Amniotic stem cell (primary cell): ENCODE measurements around the gene PRRT1.

Source experiments
- DNase-seq: peaks from one replicate; lab custom pipeline; 2025; lab: John Stamatoyannopoulos, UW

PRRT1 gene

DNA sequence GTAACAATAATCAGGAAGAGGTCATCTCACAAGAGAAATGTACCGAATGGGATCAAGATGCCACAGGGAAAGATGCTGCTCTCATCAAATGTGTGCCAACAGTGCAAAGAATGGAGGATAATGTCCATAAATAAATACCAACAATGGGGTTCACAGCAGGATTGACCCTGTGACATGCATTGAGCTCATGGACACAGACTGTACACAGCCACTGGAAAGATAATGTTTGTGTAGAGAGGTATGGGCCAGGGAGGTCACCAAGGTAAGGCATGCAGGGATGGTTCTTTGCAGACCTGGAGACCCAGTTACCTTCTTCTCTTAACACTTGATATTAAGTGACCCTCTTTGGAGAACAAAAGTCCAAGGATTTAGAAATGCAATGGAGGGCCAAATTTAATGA lies 22.7 kb upstream of the PRRT1 start:
- DNase-seq: no peak

DNA sequence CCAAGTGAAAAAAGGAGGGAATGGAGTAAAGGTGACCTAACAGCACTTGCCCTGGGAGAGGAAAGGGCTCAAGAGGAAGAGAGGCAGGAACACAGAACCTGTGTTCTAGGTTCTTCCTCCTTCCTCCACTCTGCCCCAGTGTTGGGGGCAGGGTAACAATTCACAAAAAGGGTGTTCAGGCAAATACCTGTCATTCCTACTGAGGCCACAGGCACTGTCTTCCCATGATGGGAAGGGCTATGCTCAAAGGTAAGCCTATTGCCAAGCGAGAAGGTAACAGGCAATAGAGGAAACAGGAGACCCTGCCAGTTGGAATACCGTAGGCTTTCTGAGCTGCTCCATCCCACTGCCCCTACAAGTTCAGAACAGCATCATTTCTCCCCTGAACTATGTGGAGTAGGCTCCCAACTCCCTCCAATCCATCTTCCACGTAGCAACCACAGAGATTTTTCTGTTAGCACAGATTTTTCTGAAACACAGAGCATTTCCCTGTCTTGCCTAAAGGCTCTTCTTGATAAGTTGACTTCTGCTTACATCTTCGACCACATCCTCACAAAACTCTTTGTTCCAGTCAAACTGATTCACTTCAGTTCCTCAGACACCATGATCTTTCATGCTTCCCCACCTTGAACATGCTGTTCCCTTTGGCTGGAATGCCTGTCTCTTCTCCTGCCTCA lies 21.4 kb upstream of the PRRT1 start:
- no peak for DNase-seq

DNA sequence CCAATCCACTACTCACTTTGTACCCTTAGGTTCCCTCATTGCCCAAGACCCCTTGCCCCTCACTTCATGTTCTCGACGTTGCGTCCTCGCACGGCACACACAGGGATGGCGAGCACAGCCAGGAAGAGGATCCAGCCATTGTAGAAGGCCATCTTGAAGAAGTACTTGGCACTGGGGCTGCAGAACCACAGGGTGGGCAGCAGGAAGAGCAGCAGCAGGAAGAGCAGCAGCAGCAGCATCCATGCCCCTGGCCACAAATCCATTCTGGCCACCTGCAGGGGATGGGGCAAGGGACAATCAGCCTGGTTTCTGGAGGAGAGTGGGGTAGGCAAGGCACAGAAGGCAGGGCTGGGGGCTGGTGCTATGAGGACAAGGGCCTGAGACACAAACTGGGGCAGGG lies 19.5 kb upstream of the PRRT1 start:
- DNase-seq: no peak

DNA sequence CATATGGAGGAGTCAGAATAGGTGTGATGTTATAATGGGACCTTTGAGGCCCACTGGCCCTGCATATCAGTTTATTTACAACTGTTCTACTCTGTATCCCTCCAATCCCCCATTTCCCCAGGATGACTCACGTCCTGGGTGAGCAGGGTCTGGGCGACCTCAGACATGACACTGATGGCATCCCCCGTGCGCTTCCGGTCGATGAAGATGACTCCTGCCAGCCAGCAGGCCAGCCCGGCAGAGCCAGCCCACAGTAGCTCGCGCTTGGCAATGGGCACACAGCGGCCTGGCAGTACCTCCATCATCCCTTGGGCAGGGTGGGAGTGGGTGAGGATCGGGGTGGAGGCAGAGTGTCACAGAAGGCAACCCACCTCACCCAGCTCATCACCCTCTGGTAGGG lies 18.6 kb upstream of the PRRT1 start:
- DNase-seq: no peak

DNA sequence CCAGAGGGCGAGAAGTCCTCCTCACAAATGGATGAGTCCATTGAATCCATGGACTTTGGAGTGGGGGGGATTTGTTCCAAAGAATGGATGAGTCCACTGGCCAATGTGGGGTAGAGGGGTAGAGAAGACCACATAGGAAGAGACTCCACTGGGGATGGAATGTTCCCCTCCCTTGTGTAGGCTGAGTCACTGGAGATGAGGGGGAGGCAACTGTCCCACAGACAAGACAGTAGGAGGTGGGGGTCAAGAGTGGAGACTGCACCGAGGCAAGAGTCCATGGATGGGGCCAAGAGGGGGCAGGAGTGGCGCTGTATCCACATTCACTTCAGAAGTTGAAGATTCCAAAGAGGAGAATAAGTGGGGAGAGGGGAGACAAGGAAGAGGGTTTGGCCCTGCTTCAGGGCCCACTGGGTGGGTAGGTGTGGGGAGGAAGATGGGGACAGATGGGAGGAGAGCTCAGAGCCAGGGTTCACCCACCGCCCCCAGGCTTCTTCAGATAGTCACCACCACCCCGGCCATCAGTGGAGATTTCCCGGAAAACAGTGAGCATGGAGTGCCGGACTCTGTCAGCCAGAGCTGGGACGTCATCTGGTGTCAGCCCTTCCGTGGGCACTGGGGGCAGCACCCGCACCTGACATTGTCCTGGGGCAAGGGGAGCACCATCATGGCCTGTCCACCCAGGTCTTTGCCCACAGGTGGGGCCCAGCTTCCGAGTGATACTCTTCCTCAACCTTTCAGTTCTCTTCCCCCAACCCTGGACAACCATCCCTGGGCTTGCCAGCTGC lies 17.3 kb upstream of the PRRT1 start:
- no peak for DNase-seq

DNA sequence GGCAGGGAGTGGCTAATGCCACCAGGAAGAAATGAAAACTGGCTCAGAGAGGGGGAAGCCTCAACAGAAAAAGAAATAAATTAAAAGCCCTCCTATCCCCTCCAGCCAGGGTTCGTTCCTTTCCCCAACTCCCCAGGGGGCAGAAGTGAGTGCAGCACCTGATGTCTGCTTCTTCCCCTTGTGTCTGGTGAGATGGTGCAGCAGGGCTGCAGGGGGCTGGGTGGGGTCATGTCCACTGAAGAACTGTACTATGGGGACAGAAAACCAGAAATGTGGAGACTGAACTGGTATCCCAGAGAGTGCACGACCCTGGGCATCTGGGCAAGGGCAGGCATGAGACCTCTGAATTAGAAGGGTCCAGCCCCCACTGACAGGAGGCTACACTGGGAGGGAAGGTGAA lies 16.6 kb upstream of the PRRT1 start:
- no peak for DNase-seq

DNA sequence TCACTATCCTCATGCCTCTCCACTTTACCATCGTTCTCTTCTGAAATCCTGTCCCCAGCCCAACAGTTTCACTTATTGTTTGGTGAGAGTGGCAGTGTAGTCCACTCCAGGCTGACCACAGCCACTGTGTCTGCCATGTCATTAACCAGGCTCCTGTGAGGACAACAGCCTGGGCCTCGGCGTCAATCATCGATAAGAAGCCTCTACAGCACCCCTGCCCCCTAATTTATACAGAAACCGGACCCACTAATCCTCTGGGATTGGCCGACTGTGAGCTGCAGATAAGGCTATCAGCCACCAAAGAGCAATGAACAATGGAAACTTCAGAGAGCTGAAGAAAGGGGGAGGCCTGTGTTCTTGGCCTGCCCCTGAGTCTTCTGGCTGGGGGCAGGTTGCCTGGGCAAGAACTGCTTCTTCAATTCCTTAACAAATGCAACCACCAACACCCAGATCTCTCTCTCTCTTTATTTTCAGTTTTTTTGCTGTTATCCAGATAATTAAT lies 16.1 kb upstream of the PRRT1 start:
- DNase-seq: no peak

DNA sequence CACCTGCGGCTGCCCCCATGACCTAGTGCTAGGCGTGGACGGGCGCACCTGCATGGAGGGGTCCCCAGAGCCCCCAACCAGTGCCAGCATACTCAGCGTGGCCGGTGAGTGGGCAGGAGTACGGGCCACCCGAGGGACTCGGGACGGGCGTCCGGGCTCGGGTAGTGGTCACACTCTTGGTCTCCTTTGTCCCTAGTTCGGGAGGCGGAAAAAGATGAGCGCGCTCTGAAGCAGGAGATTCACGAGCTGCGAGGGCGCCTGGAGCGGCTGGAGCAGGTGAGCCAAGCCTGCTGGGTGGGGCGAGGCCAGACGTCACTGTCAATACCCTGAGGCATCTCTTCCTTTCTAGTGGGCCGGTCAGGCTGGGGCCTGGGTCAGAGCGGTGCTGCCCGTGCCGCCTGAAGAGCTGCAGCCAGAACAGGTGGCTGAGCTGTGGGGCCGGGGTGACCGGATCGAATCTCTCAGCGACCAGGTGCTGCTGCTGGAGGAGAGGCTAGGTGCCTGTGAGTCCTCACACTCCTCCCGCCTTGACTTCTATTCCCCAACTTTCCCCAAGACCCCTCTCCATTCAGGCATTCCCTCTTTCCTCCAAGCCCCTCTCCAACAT lies 15.5 kb upstream of the PRRT1 start:
- DNase-seq: no peak

DNA sequence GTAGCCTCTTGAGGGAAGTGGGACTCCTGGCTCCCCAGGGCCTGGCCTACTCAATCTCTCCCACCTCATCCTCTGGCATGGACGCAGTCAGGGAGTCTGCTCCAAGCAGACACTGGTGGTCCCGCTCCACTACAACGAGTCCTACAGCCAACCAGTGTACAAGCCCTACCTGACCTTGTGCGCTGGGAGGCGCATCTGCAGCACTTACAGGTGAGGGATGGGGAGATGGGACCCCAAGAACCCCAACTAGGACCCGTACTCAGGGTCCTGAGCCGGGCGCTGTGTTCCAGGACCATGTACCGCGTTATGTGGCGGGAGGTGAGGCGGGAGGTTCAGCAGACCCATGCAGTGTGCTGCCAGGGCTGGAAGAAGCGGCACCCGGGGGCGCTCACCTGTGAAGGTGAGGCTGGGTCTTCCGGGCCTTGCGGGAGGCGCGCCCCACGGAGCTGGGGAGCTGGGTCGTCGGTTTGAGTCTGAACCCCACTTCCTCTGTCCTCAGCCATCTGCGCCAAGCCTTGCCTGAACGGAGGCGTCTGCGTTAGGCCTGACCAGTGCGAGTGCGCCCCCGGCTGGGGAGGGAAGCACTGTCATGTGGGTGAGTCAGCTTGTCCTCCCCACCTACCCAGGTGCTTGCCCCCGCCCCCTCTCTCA lies 14.8 kb upstream of the PRRT1 start:
- no peak for DNase-seq

DNA sequence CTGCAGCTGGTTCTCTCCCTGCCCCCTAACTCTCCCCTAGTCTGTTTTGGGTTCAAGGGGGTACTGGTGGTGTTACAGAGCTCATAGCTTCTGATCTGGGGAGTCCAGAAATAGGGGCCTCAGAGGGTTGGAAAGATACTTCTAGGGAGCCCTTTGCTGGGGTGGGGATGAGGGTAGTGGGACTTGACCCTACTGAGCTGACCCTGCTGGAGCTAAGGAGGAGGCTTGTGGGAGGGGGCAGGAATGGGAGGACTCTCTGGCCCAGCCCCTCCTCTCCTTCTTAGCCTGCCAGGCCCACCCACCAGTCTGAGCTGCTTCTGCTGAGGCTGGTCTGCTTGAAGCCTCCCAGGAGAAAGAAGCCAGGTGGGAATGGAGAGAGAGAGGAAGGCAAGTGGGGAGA lies 12.6 kb upstream of the PRRT1 start, which contains the start of gene EGFL8:
EGFL8 (plus strand) TSS at position 301 of the 400 bp plus-strand sequence. CDS start 1,571 bp downstream, outside the sequence.
- DNase-seq: no peak

DNA sequence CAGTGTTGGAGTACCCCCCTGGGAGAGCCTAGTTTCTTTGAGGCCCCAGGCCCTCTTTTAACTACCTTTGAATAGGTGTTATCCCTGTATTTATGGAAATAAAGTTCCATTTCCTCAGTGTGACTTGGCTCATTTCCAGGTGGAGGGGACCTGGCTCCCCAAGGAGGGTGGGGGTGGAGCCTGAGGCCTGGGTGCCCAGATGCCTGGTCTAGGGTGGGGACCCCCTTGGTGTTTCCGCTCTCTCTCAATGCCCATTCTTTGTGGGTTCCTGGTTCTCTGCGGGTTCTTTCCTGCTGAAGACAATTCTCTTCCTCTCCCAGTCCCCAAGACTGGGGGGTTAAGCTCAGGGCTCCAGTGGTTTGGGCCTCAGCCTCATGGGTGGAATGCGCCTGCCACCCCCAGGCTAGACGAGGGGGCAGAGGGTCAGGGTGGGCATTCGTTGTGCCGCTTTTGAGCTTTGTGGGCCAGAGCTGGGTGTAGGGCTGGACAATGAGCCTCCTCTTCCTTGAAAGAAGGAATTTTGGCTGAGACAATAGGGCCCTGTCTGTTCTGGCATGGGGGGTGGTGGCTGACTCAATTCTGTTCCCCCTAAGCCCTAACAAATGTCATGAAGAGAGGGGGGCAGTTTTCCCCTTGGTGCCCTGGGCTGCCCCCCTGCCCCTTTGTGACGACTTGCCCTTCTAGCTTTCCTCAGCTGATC lies 12.0 kb upstream of the PRRT1 start:
- no peak for DNase-seq

DNA sequence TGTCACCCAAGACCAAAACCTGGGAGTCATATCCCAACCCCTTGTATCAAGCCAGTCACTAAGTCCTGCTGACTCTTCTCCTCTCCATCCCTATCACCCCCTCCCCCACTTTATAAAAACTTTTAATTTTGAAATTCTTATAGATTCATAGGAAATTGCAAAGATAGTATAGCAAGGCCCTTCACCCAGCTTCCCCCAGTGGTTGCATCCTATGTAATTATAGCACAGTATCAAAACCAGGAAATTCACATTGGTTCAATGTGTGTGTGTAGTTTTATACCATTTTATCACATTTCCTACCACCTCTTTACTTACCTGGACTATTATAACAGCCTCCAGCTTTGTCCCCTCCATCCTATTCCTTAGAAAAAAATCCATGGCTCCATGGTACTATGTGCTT lies 6.3 kb upstream of the PRRT1 start:
- DNase-seq: no peak

DNA sequence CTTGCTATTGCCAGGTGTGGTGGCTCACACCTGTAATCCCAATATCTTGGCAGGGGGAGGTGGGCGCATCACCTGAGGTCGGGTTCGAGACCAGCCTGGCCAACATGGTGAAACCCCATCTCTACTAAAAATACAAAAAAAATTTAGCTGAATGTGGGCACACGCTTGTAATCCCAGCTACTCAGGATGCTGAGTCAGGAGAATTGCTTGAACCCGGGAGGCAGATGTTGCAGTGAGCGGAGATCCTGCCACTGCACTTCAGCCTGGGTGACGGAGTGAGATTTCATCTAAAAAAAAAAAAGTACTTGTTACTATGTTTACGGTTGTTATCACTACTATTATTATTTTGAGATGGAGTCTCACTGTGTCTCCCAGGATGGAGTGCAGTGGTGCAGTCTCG lies 5.2 kb upstream of the PRRT1 start:
- DNase-seq: no peak

DNA sequence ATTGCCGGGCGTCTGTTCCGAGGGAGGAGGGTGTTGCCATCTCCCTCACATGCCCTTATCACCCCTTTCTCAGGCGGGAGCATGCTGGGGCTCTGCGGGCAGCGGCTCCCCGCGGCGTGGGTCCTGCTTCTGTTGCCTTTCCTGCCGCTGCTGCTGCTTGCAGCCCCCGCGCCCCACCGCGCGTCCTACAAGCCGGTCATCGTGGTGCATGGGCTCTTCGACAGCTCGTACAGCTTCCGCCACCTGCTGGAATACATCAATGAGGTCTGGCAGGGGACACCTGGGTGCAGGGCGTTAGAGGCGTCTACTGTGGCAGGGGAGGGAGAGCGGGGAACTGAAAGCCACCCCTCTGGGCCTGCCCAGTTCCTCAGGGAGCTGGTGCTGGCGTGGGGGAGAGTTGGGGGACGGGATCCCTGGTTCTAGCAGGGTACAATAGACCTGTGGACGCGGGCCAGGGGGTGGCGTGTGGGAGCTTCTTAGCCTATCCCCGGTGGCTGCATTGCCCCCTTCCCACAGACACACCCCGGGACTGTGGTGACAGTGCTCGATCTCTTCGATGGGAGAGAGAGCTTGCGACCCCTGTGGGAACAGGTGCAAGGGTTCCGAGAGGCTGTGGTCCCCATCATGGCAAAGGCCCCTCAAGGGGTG lies 2.9 kb upstream of the PRRT1 start:
- peak; percentile 56 for DNase-seq

DNA sequence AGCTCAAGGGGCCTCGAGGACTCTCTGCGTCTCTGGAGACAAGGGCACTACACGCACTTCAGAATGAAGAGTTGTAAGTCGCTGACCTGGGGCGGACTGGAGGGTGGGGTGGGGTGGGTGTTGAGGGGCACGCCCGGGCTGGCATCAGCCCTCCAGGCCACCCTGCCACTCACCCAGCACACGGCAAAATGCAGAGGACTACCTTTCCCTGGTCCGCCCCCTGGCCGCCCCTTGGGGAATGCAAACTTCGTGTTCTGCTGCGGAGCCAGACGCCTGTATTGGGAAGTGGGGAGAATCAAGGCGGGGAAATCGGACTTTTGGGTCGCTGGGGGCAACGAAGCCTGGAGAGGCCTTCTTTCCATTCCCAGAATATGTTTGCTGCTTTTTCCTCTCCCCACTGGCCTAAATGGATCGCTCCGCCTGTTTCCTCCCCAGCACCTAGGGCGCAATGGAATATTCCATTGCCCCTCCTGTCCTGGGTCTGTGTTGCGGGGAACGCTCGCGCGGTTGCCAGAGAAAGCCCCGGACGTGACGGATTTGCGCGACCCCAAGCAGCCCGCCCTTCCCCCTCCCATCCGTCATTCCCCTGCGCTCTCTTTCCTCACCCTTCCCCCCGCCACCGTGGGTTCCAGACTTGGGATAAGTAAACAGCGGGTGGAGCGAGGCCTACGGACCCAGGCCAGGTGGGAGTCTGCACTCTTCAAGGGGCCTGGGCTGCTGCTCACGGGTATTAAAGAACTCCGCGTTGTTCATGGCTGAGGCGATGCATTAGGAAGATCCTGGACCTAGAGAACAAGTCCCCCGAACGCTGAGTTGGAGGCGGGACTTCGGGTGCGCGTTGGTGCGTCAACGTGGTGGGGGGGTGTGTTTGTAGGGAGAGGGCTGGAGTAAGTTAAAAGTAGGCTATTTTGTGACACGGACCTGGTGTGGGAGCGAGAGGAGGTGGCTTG lies 2.1 kb upstream of the PRRT1 start, which contains the start of gene PPT2:
PPT2 (plus strand) TSS at position 578 of the 950 bp plus-strand sequence. CDS start 454 bp downstream, outside the sequence.
- DNase-seq: peak; percentile 72

DNA sequence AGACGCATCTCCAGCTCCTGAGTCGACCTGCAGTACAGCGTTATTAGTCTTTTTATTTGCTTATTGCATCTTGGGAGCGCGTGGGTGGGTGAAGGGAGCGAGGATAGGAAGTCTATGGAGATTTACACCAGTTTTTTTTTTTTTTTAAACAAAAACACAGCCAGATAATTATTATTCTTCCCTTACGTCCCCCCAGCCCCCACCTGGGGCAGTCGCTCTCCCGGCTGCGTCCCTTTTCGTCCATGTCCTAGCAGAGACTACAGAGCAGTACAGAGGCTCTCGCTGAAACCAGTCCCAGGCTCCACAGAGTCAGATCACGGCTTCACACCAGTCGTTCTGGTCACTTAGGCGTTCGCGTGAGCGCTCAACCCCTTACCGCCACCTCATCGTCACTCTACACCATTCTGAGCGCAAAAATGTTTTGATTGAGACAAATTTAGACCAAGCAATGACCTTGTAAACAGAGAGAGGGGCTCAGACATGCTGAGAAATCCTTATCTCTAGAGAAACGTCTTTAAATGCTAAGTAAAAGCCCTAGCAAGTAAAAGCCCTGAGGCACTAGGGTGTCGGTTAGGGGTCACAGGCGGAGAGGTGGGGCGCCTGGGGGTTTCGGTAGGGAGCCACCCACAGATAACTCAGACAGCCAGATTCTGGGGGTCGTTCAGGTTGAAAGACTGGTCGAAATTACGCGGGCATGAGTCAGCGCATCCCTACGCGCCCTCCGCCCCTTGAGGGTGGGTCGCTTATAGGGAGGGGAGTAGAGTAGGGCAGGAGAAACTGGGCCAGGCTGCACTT lies 1.2 kb upstream of the PRRT1 start:
- DNase-seq: peak; percentile 48

DNA sequence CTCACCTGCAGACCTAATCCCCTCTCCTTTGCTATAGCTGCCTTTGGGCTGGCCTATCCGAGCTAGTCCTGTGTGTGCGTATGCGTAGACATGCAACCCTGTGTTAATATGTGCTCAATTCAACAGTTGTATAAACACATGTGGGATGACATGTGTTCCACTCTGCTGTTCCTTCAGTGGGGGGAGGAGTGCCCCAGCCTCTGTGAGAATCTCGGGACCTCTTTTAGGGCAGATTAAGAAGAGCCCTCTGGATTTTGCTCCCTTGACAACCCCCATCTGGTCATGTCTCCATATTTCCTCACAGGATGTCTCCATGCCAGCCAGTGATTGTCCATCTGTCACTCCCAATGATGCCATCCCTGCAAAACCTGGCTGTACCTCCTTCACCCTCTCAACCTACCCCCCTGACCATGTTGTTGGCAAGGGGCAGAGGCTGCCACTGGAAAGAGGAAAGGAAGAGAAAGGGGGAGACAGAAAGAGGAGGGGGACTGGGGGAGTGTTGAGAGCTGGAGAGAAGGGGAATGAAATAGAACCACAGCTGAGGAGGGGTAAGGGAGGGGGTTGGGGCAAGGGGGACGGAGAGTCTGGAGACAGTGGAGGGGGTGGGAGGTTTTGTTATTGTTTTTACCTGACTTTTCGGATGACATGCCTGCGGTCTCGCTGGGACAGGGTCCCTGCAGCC lies 417 bp downstream of the PRRT1 start:
- DNase-seq: no peak
